K562 (cell line): ENCODE data around the gene ANKRD31. TPM values are rescaled to one million over a fixed set of nuclear protein-coding genes. Genes with fewer than 3 reads are reported as not detected.

Source experiments
- CBFB ChIP-seq: sonication (generic); formaldehyde crosslinking; IDR thresholded peaks from 2 replicates; pipeline ENCODE4 v1.4.0; 2020; ENCODE audit warnings: mild to moderate bottlenecking, missing genetic modification reagents
- CREB1 ChIP-seq, 2 experiments: sonication (generic) in 1 of 2; formaldehyde crosslinking in 1 of 2; IDR thresholded peaks; 2 replicates each; pipeline versions ENCODE4 v1.6.1 to v1.8.0; 2012 to 2022; ENCODE audit warnings: inconsistent platforms in 1 of 2, mild to moderate bottlenecking in 1 of 2, missing genetic modification reagents in 1 of 2, moderate library complexity in 1 of 2
- EZH2 ChIP-seq: IDR thresholded peaks from 2 replicates; pipeline ENCODE4 v1.6.1; 2012; ENCODE audit warnings: low read depth, mild to moderate bottlenecking, inconsistent platforms, low read length, borderline replicate concordance
- NFE2 ChIP-seq: IDR thresholded peaks from 2 replicates; pipeline ENCODE4 v1.6.1; 2014; ENCODE audit warnings: antibody characterized with exemption, low read depth
- TEAD4 ChIP-seq, 2 experiments: sonication (generic) in 1 of 2; formaldehyde crosslinking in 1 of 2; IDR thresholded peaks; 2 replicates each; pipeline versions ENCODE4 v1.6.1 to v1.8.0; 2012 to 2022; ENCODE audit warnings: borderline replicate concordance in 1 of 2, inconsistent platforms in 1 of 2, low read length in 1 of 2, mild to moderate bottlenecking in 1 of 2, missing genetic modification reagents in 1 of 2
- XRCC5 ChIP-seq: fragments of 200-400 bp; formaldehyde crosslinking; IDR thresholded peaks from 2 replicates; pipeline ENCODE4 v1.6.1; 2017; ENCODE audit warnings: low read depth, mild to moderate bottlenecking, low read length
- YY1 ChIP-seq, 3 experiments: IDR thresholded peaks; 2 replicates each; pipeline ENCODE4 v1.6.1; 2011; ENCODE audit warnings: low read length in 2 of 3, mild to moderate bottlenecking in 2 of 3, moderate library complexity in 2 of 3, borderline replicate concordance in 1 of 3, control low read depth in 1 of 3, low read depth in 1 of 3; ENCODE audit not compliant: insufficient read depth in 3 of 3, insufficient replicate concordance in 2 of 3, control insufficient read depth in 1 of 3, insufficient read length in 1 of 3; ENCODE audit errors: extremely low read depth in 1 of 3
- ZNF384 ChIP-seq: IDR thresholded peaks from 2 replicates; pipeline ENCODE4 v1.6.1; 2012; ENCODE audit warnings: low read depth, low read length, improper control_type of control experiment
- ZNF511 ChIP-seq: sonication (generic); formaldehyde crosslinking; IDR thresholded peaks from 2 replicates; pipeline ENCODE4 v1.8.0; 2022; ENCODE audit warnings: mild to moderate bottlenecking, missing genetic modification reagents
- polyA plus RNA-seq, 8 experiments: library from polyadenylated mRNA; depleted of rRNA in 4 of 8; stranded (reverse) in 5 of 8; unstranded in 3 of 8; fragments of >200 nt; fragmentation: Nextera tagmentation in 2 of 8; fragmentation: Illumina TruSeq in 1 of 8; extraction: Ambion mirVana in 2 of 8; extraction: Trizol in 1 of 8; gene quantifications; 2 replicates each; pipeline versions ENCODE4 v1.2.1 to v1.2.3, GENCODE V29; 2011 to 2014; ENCODE audit warnings: inconsistent platforms in 1 of 8, missing spikeins in 1 of 8
- total RNA-seq, 7 experiments: library from RNA; depleted of rRNA in 6 of 7; stranded (reverse); fragments of >200 nt in 6 of 7; fragmentation: Illumina TruSeq in 2 of 7; extraction: Trizol in 2 of 7; gene quantifications; 2 replicates each; pipeline versions ENCODE4 v1.2.1 to v1.2.3, GENCODE V29; 2011 to 2021; ENCODE audit warnings: low replicate concordance in 1 of 7
- TF ChIP-seq, protein P1 (sequence below): fragments of 250-450 bp; sonication (Bioruptor Pico); IDR thresholded peaks from 2 replicates; pipeline ENCODE4 v1.5.0; 2021
- TF ChIP-seq, protein P2 (sequence below): fragments of 250-450 bp; sonication (Bioruptor Pico); IDR thresholded peaks from 2 replicates; pipeline ENCODE4 v1.4.0; 2020
- TF ChIP-seq, protein P3 (sequence below), 2 experiments: fragments of 450-650 bp; conservative IDR thresholded peaks; 2 replicates each; pipeline ENCODE4 v1.6.1; 2017; ENCODE audit warnings: mild to moderate bottlenecking in 2 of 2, moderate library complexity in 2 of 2

Gene ANKRD31
- total and polyA plus RNA-seq, 9 of the 15 experiments (the other 6 are each of a cell fraction or from before 2014, with no cell fraction given) = under 0.01 to 0.11 (median 0.05) TPM; not detected in 1

DNA sequence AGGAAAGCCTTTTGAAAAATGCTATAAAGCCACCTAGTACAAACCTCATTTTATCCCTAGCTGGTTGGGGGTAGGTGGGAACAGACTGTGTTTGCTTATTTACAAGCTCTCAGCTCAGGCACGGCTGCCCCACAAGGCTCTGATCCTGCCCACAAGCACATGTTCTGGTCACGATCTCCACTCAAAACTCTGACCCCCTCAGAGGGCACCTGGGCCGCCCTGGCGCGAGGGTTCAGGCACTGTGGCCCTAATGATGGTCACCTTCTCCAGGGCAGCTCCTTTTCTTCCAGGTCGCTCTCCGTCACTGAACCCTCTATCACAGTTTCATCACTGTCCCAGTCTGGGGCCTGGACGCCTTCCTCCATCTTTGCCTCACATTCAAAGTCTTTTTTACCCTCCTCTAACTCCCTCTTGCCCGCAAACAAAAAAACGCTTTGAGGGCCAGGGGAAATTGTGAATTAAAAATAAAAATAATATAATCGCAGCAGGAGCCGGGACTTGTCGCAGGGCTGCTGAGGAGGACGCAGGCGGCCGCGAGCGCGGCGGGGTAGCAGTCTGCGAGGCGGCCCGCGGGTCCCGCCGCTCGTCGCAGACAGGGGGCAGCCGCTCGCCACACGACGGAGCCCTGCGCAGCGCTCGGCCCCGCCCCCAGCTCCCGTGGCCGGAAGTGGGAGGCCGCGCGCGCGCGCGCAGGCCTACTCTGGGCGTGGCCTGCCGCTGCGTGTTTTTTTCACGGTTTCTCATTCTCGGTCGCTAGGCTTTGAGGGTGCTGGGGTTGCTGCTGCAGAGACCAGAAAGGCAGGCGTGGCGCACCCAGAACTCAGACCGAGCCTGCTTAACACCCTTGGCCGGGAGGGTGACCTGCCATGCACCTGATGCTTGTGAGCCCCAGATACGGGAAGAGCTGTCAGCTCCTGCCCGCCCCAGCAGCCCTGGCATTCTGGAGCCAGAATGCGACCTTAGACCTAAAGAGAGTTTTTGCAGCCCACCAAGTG is at the start of gene ANKRD31 (continued):
- TF ChIP-seq, protein P1, sequence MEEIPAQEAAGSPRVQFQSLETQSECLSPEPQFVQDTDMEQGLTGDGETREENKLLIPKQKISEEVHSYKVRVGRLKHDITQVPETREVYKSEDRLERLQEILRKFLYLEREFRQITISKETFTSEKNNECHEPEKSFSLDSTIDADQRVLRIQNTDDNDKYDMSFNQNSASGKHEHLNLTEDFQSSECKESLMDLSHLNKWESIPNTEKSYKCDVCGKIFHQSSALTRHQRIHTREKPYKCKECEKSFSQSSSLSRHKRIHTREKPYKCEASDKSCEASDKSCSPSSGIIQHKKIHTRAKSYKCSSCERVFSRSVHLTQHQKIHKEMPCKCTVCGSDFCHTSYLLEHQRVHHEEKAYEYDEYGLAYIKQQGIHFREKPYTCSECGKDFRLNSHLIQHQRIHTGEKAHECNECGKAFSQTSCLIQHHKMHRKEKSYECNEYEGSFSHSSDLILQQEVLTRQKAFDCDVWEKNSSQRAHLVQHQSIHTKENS (CRISPR knock-in tag) = no peak
- TF ChIP-seq CREB1 (IDR thresholded peaks at IDR 0.05) (peak; percentile 67; the same call in 1 of the 2 replicates), CREB1 (CRISPR knock-in tag; IDR thresholded peaks at IDR 0.05) (no peak), ZNF384 (peak; percentile 83), TEAD4 (IDR thresholded peaks at IDR 0.05; ENCODE audit: low read length) (no peak), TEAD4 (CRISPR knock-in tag; IDR thresholded peaks at IDR 0.05; ENCODE audit: borderline replicate concordance) (no peak), ZNF511 (CRISPR knock-in tag) (0 out of 2 replicates have a peak, but pooled peaks have one; percentile 19), NFE2 (no peak), EZH2 (no peak), XRCC5 (peak; percentile 58; the same call in 1 of the 2 replicates), YY1 (IDR thresholded peaks at IDR 0.05; ENCODE audit: borderline replicate concordance in 1 of 3, control insufficient read depth in 1 of 3, extremely low read depth in 1 of 3, insufficient read depth in 3 of 3, insufficient read length in 1 of 3, insufficient replicate concordance in 2 of 3, low read depth in 1 of 3, low read length in 2 of 3) (peak in 2 of 3 experiments; percentile 29 to 56), CBFB (CRISPR knock-in tag) (no peak)
- TF ChIP-seq, protein P2, sequence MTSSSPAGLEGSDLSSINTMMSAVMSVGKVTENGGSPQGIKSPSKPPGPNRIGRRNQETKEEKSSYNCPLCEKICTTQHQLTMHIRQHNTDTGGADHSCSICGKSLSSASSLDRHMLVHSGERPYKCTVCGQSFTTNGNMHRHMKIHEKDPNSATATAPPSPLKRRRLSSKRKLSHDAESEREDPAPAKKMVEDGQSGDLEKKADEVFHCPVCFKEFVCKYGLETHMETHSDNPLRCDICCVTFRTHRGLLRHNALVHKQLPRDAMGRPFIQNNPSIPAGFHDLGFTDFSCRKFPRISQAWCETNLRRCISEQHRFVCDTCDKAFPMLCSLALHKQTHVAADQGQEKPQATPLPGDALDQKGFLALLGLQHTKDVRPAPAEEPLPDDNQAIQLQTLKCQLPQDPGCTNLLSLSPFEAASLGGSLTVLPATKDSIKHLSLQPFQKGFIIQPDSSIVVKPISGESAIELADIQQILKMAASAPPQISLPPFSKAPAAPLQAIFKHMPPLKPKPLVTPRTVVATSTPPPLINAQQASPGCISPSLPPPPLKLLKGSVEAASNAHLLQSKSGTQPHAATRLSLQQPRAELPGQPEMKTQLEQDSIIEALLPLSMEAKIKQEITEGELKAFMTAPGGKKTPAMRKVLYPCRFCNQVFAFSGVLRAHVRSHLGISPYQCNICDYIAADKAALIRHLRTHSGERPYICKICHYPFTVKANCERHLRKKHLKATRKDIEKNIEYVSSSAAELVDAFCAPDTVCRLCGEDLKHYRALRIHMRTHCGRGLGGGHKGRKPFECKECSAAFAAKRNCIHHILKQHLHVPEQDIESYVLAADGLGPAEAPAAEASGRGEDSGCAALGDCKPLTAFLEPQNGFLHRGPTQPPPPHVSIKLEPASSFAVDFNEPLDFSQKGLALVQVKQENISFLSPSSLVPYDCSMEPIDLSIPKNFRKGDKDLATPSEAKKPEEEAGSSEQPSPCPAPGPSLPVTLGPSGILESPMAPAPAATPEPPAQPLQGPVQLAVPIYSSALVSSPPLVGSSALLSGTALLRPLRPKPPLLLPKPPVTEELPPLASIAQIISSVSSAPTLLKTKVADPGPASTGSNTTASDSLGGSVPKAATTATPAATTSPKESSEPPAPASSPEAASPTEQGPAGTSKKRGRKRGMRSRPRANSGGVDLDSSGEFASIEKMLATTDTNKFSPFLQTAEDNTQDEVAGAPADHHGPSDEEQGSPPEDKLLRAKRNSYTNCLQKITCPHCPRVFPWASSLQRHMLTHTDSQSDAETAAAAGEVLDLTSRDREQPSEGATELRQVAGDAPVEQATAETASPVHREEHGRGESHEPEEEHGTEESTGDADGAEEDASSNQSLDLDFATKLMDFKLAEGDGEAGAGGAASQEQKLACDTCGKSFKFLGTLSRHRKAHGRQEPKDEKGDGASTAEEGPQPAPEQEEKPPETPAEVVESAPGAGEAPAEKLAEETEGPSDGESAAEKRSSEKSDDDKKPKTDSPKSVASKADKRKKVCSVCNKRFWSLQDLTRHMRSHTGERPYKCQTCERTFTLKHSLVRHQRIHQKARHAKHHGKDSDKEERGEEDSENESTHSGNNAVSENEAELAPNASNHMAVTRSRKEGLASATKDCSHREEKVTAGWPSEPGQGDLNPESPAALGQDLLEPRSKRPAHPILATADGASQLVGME (CRISPR knock-in tag) = no peak
- TF ChIP-seq, protein P3, sequence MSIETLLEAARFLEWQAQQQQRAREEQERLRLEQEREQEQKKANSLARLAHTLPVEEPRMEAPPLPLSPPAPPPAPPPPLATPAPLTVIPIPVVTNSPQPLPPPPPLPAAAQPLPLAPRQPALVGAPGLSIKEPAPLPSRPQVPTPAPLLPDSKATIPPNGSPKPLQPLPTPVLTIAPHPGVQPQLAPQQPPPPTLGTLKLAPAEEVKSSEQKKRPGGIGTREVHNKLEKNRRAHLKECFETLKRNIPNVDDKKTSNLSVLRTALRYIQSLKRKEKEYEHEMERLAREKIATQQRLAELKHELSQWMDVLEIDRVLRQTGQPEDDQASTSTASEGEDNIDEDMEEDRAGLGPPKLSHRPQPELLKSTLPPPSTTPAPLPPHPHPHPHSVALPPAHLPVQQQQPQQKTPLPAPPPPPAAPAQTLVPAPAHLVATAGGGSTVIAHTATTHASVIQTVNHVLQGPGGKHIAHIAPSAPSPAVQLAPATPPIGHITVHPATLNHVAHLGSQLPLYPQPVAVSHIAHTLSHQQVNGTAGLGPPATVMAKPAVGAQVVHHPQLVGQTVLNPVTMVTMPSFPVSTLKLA (conservative IDR thresholded peaks at IDR 0.05) = peak in 1 of 2 experiments; percentile 74; a peak in 3 of 4 replicates
